Dedifferentiated amniotic fluid mesenchymal stem cell (primary cell): Measurements from ENCODE around the gene CPSF3.
A peak's percentile ranks its signal among the peaks of the same experiment; 100 is the strongest.

Experiments
- DNase-seq: peaks from one replicate; pipeline ENCODE4 v3.0.0-alpha.2; 2016; ENCODE audit errors: extremely low spot score

The CPSF3 gene

DNA sequence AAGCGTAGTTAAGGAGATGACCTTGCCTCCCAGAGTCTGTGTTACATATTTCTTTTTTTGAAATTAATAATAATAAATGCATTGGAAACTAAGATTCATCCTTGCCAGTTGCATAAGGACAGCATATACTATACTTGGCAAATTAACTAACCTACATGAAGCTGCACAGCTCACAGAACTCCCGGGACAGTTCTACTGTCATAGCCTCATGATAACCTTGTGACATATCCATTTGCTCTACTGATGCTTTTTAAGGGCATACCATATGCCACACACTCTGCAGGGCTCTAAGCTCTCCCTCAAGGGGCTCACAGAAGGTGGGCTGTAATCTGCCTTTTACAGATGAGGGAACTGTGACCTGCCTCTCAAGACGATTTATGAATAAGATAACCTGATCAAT lies 3.9 kb upstream of the CPSF3 start:
- DNase-seq, result no peak

DNA sequence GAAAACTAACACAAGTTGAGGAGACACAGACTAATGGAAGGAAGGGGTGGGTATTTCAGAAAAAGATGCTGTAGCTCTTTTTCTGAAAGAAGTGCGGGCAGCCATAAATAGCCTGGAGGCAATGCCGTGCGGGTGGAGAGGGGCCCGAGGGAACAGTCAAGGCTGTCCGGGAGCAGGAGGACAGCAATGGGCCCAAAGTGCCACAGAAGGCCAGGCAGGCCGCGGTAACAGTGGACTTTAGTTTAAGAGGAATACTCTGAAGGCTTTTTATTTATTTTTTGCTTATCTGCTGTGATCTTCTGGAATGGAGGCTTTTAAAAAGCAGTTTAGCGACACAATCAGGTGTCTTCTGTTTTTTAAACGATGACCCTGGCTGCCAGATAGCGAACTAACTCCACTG lies 3.0 kb upstream of the CPSF3 start:
- no peak for DNase-seq

- DNase-seq, result no peak
These were observed 944 bp upstream of the CPSF3 start for GRCh38 chr2:9422321-9423099.

DNA sequence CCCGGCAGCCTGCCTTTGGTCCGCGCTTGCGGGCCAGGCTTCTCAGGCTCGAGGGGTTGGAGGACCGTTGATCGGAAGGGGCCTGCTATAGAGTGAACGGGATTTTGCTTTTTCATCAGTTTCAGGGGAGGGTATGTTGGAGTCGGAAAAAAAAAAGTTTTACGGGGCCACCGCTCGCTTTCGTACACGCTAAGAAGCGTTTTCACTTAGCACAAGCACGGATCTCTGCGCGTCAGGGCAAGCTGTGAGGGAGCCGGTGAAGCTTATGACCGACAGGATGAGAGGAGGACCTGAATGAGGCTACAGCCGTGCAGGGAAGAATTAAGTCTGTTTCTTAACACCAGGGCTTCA lies 443 bp downstream of the CPSF3 start:
- no peak for DNase-seq

DNA sequence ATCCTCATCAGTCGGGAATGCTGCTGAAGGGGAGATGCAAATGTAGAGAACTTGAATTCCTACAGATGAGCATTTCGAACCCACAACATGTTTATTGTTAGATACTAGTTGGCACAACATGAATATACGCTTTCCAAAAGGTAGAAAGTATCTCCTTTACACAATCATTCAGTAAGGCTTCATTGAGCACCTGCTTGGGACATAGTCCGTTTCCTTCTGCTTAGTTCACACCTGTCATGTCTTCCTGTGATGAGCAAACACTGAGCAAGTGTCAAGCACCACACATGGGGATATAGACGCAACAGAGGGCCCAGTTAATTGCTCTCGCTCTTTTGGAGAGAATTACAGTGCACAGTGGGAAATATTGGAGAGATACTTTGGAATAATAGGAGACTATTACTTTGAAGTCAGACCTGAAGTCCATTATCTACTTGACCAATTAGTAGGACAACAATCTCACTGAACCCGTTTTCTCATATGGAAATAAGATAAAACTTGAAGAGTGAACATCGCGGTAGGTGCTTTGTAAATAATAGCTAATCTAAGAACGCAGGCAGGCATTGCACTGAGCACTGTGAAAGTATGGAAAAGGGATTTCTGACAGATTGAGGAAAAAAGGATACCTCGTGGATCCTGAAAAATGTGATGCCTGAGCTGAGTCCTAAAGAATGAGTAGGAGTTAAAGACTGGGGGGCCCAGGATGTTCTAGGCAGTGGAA lies 1.2 kb downstream of the CPSF3 start:
- DNase-seq, result no peak

- no peak for DNase-seq
These were observed 5.6 kb downstream of the CPSF3 start for GRCh38 chr2:9428965-9429577.

GRCh38 chr2:9430316-9431293 lies 7.2 kb downstream of the CPSF3 start:
- DNase-seq, result no peak

GRCh38 chr2:9434489-9434888 lies 11.0 kb downstream of the CPSF3 start:
- DNase-seq, result no peak

DNA sequence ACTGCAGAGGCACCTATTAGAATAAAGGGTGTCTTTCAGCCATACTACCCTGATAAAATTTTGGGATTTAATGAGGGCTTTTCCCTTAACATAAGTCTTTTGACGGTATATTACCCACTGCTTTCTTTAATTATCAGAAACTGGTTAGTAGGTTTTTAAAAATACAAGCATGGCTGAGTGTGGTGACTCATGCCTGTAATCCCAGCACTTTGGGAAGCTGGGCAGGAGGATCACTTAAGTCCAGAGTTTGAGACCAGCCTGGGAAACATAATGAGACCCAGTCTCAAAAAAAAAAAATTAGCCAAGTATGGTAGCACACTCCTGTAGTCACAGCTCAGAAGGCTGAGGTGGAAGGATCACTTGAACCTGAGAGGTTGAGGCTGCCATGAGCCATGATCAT lies 16.1 kb downstream of the CPSF3 start:
- DNase-seq, result no peak

GRCh38 chr2:9440058-9440727 lies 16.7 kb downstream of the CPSF3 start:
- DNase-seq, result peak; percentile 52

- DNase-seq, result no peak
These were observed 18.1 kb downstream of the CPSF3 start for GRCh38 chr2:9441556-9441955.

DNA sequence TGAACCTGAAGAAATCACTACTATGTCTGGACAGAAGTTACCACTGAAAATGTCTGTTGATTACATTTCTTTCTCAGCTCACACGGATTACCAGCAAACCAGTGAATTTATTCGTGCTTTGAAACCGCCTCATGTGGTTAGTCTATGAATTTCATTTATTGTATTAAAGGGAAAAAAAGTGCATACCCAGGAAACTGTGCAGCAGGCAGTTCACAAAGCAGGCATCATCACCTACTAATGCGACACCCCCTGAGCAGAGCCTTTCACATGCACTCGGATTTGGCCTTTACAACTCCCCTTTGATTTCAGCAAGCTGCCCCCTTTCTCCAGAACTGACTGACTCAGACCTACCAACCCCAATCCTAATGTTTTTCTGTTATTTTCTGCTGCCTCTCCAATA lies 20.1 kb downstream of the CPSF3 start:
- no peak for DNase-seq

DNA sequence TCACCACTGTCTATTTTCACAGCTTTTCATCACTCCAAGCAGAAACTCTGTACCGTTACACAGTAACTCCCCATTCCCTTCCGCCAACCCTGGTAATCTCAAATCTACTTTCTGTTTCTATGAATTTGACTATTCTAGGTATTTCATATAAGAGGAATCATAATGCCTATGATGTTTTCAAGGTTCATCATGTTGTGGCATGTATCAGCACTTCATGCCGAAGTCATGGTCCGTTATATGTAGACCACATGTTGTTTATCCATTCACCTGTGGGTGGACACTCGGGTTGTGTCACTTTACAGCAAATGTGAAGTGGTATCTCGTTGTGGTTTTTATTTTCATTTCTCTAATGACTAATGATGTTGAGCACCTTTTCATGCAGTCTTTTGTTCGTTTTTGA lies 21.6 kb downstream of the CPSF3 start:
- DNase-seq, result no peak

DNA sequence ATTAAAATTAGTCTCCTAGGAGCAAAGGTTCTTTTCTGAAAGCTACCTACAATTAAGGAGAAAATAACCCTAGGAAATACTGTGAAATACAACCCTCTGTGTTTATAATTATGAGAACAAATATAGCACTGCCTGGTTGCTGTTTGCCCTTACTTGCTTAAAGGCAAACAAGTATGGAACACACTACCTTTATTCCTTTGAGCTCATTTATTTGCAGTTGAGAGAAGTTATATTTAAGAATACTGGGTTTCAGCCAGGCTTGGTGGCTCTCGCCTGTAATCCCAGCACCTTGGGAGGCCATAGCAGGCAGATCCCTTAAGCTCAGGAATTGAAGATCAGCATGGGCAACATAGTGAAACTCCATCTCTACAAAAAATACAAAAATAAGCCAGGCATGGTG lies 27.8 kb downstream of the CPSF3 start:
- DNase-seq, result no peak

DNA sequence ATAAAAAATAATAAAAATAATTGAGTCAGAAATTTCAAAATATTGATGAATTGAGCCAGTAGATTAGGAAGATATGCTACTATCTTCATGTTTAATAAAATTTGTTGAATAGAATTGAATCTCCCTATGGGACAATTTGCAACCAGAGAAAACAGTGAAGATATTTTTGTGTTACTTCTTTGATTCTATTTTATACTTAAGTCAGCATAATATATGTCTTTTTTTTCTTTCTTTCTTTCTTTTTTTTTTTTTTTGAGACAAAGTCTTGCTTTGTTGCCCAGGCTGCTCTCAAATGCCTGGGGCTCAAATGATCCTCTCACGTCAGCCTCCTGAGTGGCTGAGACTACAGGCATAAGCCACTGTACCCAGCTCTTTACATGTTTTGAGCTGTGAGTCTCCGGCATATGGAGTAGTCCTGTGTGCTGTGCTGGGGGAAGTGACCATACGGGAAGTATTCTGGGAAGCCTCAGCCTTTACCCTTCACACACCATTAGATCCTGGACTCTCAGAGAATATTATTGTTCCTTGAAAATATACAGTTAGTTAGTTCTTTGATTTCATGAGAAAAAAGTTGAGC lies 37.1 kb downstream of the CPSF3 start:
- DNase-seq, result no peak

DNA sequence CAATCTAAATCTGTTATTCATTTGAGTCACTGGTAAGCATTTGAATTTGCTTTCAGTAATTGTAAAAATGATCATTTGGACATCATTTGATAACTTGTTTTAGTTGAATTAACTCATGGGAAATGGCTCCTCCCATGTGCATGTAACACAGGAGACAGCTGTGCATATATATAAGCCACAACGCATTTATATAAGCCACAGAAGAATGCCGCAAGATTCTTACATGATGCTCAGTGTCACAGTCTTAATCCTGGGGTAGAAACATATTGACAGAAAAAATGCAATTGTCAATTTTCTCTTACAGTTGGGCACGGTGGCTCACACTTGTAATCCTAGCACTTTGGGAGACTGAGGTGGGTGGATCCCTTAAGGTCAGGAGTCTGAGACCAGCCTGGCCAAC lies 37.6 kb downstream of the CPSF3 start:
- no peak for DNase-seq

DNA sequence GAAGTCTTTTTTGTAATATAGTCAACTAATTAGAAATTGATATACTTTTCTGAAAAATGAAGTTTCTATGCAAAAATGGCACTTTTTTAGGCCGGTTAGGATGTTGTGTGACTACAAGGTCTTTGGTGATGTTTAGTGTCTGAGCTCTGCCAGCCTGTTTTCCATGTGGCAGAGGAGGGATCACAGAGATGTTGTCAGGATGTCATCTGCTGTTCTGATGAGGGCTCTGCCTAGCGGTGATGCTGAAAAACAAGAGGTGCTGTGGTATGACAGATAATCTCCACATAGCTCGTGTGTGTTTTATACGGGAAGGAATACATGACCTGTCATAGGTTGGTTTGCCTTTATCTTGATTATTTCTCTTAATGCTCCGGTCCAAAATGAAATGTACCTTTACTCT lies 38.9 kb downstream of the CPSF3 start:
- no peak for DNase-seq

GRCh38 chr2:9462886-9463697 lies 39.6 kb downstream of the CPSF3 start:
- DNase-seq, result no peak

GRCh38 chr2:9463698-9464034 lies 40.2 kb downstream of the CPSF3 start:
- no peak for DNase-seq

- no peak for DNase-seq
These were observed 41.7 kb downstream of the CPSF3 start for GRCh38 chr2:9465170-9465569.
